OCI-LY7 (cell line): ENCODE data around the gene ZNFX1.

Source experiments
- CTCF ChIP-seq: fragments of 200-600 bp; sonication (generic); conservative IDR thresholded peaks from 2 replicates; pipeline ENCODE4 v1.5.1; 2014; ENCODE audit warnings: mild to moderate bottlenecking, antibody characterized with exemption, low read length, moderate library complexity, mixed read lengths
- EZH2phosphoT487 ChIP-seq: fragments of 200-600 bp; sonication (generic); IDR thresholded peaks from 2 replicates; pipeline ENCODE4 v1.6.1; 2018; ENCODE audit warnings: low read depth, borderline replicate concordance, mild to moderate bottlenecking, mixed run types, antibody characterized with exemption, low read length, moderate library complexity, mixed read lengths

GRCh38 chr20:49248301-49248700 is 29.6 kb downstream of the ZNFX1 start:
- TF ChIP-seq CTCF (no peak), EZH2phosphoT487 (no peak)
